Spleen (tissue), 7 donors: ENCODE data around the gene TAF3.

ENCODE experiments used
- CTCF ChIP-seq, 11 experiments: fragments of 200-600 bp in 7 of 11; fragments of 450-650 bp in 4 of 11; sonication (generic) in 4 of 11; IDR thresholded peaks in 8 of 11; conservative IDR thresholded peaks in 3 of 11; 1 replicate in 7 of 11; 2 replicates in 4 of 11; pipeline versions ENCODE4 v1.4.0 to v1.8.0; 2016 to 2021; ENCODE audit warnings: antibody characterized with exemption in 11 of 11, inconsistent platforms in 4 of 11, mild to moderate bottlenecking in 1 of 11
- POLR2AphosphoS5 ChIP-seq, 3 donors: sonication (generic); formaldehyde crosslinking; IDR thresholded peaks; one replicate each; pipeline ENCODE4 v1.5.1; 2017; ENCODE audit warnings: antibody characterized with exemption in 3 of 3
- donor health status: DM: no; HTN: no; CAD: no; lungs with moderate emphysema.
- donor health status: DM: no; HTN: no; CAD: no.
- donor health status: DM: no; HTN: no; CAD: no.

DNA sequence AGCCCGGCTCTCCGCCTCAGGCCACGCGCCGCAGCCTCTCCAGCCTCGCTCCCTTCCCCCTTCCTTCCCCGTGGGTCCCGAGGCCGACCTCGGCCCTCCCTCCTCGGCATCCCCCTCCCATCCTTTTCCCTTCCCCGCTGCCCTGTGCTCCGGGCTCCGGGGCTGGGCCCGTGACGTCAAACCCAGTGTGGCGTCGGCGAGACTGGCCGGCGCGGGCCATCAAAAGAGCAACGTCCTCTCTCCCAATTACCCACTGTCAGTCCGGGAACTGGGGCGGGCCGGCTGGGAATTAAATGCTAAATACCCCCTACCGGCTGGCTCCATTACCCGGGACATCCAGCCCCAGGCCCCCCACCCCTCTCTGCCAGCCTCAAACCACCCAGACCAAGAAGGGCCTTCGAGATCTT is 233.5 kb downstream of the TAF3 start:
- TF ChIP-seq CTCF (IDR thresholded peaks at IDR 0.05 in 8 of 11, conservative IDR thresholded peaks at IDR 0.05 in 3 of 11) (no peak), POLR2AphosphoS5 (IDR thresholded peaks at IDR 0.05) (no peak)
